NT2/D1 (cell line): ENCODE results near the gene PDZRN3.

Experiments
- DNase-seq: peaks from one replicate; pipeline ENCODE4 v3.0.0-alpha.2; 2011; ENCODE audit warnings: low read depth, low spot score
- H3K27me3 ChIP-seq: 2 replicates; pipeline ENCODE4 v1.6.0; 2011; ENCODE audit warnings: mild to moderate bottlenecking; ENCODE audit not compliant: insufficient read length, insufficient read depth
- H3K36me3 ChIP-seq: 2 replicates; pipeline ENCODE4 v1.6.1; 2011; ENCODE audit warnings: mild to moderate bottlenecking, low read length, mixed read lengths; ENCODE audit not compliant: insufficient read depth, insufficient read length
- H3K4me1 ChIP-seq: 2 replicates; pipeline ENCODE4 v1.5.1; 2011; ENCODE audit not compliant: insufficient read depth, insufficient read length
- H3K4me3 ChIP-seq: 2 replicates; pipeline ENCODE4 v1.5.1; 2011; ENCODE audit warnings: low read depth; ENCODE audit not compliant: insufficient read length
- H3K9ac ChIP-seq: 2 replicates; pipeline ENCODE4 v1.6.0; 2011; ENCODE audit warnings: low read depth; ENCODE audit not compliant: insufficient read length
- H3K9me3 ChIP-seq: 2 replicates; pipeline ENCODE4 v1.5.1; 2011; ENCODE audit warnings: mild to moderate bottlenecking, low read length; ENCODE audit not compliant: insufficient read depth
- SUZ12 ChIP-seq: IDR thresholded peaks from 2 replicates; pipeline ENCODE4 v1.6.1; 2011; ENCODE audit not compliant: insufficient read length, insufficient read depth; ENCODE audit errors: extremely low read depth
- YY1 ChIP-seq: IDR thresholded peaks from 2 replicates; pipeline ENCODE4 v1.6.1; 2011; ENCODE audit not compliant: insufficient read length, insufficient read depth
- ZNF274 ChIP-seq: IDR thresholded peaks from 2 replicates; pipeline ENCODE4 v1.6.1; 2011; ENCODE audit warnings: mild to moderate bottlenecking, low read depth, low read length

Gene PDZRN3

DNA sequence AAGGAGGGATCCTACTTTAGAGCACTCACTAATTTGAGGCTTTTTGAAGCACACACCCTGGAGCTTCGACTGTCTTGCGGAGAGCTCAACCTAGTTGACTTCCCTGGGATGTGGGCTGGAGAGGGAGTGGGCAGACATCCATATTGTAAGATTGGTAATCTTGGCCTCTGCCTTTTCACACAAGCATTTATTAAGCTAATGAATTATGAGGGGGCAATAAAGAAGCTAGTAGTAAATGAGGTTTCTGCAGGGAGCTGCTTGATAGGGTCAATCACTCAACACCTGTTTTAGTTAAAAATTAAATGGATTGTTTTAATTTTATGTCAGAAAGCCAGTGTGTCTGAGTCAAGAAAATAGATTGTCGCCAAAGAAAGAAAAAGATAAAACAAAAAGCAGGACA is 76.3 kb downstream of the PDZRN3 start:
- DNase-seq = no peak
- no peak overlapping the region for H3K9ac ChIP-seq
- peaks cover 4% of the 10 kb centered on the region for H3K4me1 ChIP-seq

DNA sequence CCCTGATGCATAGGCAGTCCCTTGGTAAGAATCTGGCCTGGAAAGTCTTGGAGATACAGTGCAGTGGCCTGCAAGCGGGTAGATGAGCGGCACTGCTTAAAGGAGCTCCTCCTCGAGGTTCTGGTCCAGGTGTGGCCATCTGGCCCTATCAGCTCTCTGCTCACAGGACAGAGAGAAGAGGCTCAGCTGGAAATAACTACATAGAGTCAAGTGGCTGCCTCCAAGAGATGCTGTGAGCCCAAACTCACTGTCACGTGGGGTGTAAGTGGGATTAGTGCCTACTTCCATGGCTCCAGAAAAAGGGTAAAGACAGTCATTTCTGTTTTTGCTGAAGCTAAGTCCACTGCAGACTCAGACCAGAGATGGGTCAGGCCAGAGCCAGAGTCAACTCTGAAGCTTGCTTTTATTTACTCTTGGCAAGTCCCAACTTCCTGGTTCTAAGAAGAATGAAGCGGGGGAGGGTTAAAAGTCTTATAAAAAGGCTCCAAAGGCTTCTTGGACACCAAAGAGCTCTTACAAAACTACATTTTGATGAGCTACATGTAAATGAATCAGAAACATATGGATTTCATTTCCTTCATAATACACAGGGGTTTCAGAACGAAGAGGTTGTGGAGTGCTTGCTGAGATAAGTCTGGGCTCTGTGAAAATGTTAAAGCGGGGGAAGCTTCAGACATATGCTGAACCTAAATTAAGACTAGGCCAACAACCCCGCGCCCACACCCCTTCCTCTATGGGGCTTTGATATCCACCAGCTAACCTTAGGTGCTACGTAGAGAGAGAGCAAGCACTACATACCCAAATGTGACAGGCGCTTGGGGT is 77.1 kb downstream of the PDZRN3 start:
- H3K4me1 ChIP-seq = peaks cover 4% of the 10 kb centered on the region
- no peaks in the 10 kb centered on the region for H3K27me3 ChIP-seq
- H3K9me3 ChIP-seq = no peaks in the 10 kb centered on the region
- no peaks in the 10 kb centered on the region for H3K36me3 ChIP-seq
- no peak for DNase-seq
- no peak overlapping the region for H3K4me3 ChIP-seq
- TF ChIP-seq SUZ12 = no peak
- TF ChIP-seq ZNF274 = no peak
- no peak for TF ChIP-seq YY1
- no peak overlapping the region for H3K9ac ChIP-seq

More for the DNA sequence above, 76.3 kb downstream of the PDZRN3 start:
- Histone ChIP-seq H3K36me3 (no peaks in the 10 kb centered on the region), H3K27me3 (no peaks in the 10 kb centered on the region), H3K9me3 (no peaks in the 10 kb centered on the region), H3K4me3 (no peak overlapping the region)
- no peak for TF ChIP-seq YY1
- no peak for TF ChIP-seq ZNF274
- no peak for TF ChIP-seq SUZ12

DNA sequence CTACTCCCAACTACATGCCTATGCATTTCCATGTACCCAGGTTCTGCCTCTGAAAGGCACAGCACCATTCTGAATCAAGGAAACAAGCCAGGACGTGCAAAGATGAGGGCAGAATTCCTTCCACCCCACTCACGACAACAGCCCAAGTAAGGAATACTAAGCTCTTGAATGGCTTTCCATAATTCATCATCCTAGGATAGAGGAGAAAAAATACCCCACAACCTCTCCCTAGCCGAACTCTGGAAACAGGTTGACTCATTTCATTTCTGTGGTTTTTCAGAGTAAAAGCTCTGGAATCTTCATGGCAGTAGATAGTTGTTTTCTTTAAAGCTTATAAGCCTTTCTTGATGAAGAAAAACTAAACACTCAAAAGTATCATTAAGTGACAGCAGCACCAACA is 77.8 kb downstream of the PDZRN3 start:
- no peak for DNase-seq
- no peak overlapping the region for H3K4me3 ChIP-seq
- H3K27me3 ChIP-seq = no peaks in the 10 kb centered on the region
- H3K36me3 ChIP-seq = no peaks in the 10 kb centered on the region
- H3K9ac ChIP-seq = no peak overlapping the region
- TF ChIP-seq YY1 (no peak), SUZ12 (no peak), ZNF274 (no peak)
- no peaks in the 10 kb centered on the region for H3K9me3 ChIP-seq
- H3K4me1 ChIP-seq = peaks cover 4% of the 10 kb centered on the region

DNA sequence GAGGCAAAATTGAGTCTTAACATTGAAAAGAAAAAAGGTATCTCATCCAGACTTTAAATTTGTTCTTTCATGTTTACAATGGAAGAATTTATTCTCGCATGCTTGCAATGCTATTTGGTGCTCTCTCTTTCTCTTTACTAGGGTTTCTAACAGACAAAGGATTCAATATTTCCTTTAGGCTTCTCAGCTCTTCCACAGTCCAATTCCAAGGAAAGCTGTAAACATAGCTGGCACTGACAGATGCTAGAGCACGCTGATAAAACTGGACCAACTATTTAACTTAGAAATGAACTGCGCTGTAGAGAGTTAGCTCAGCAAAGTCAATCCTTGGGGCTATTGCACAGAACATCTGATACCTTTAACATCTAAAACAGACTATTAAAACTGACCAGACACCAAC is 81.3 kb downstream of the PDZRN3 start:
- TF ChIP-seq ZNF274 (no peak), SUZ12 (no peak), YY1 (no peak)
- no peak overlapping the region for H3K4me3 ChIP-seq
- peaks cover 4% of the 10 kb centered on the region for H3K4me1 ChIP-seq
- H3K9ac ChIP-seq = no peak overlapping the region
- no peaks in the 10 kb centered on the region for H3K9me3 ChIP-seq
- no peaks in the 10 kb centered on the region for H3K36me3 ChIP-seq
- no peak for DNase-seq
- H3K27me3 ChIP-seq = no peaks in the 10 kb centered on the region

DNA sequence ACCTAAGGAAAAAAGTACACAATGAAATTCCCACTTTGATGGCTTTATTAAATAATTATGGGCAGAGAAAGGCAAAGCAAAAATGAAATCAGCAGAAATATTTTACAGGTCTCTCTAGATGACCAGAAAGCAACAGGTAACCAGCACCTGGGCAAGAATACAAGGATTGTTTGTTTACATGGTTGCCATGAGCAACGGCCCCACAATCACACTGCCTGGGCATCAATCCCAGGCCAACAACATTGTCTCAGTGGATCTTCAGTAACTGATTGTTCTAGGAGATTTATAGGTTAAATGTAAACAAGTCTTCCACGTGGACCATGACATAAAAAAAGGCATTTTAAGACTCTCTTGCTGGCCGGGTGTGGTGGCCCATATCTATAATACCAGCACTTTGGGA is 82.6 kb downstream of the PDZRN3 start:
- Histone ChIP-seq H3K27me3 (no peaks in the 10 kb centered on the region), H3K36me3 (no peaks in the 10 kb centered on the region), H3K9ac (no peak overlapping the region), H3K4me1 (no peaks in the 10 kb centered on the region), H3K9me3 (no peaks in the 10 kb centered on the region), H3K4me3 (no peak overlapping the region)
- TF ChIP-seq YY1 = no peak
- TF ChIP-seq ZNF274 = no peak
- no peak for TF ChIP-seq SUZ12
- DNase-seq = no peak

DNA sequence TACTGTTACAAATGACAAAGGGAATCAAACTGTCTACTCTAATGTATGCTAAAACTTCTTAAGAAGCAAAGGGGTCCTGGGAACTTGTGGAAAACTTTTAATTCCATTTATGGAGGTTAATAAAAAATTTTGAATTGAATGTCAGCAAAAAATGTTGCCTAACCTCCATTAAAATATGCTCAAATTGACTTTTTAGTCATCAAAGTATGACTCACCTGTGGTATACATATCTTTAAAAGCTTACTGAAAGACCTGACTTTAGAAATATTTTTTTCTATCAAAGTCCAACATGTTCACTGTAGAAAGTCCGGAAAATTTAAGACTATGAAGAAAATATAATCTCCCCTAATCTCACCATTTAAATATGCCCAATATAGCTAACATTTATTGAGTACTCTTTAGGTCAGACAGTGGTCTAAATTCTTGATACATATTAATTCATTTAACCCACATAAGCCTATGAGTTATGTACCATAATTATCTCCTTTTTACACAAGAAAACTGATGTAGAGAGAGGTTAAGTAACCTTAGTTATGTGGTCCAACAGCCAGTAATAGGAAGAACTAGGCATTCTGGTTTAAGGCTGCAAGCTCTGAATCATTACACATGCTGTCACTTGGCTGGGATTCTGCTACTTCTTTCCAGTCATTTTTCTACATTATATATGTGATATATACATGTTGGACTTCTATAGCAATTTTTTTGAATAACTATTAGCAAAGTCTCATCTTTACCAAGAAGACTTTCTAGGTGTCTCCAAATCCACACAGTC is 83.6 kb downstream of the PDZRN3 start:
- H3K4me1 ChIP-seq = no peaks in the 10 kb centered on the region
- no peak for DNase-seq
- TF ChIP-seq YY1 (no peak), SUZ12 (no peak), ZNF274 (no peak)

DNA sequence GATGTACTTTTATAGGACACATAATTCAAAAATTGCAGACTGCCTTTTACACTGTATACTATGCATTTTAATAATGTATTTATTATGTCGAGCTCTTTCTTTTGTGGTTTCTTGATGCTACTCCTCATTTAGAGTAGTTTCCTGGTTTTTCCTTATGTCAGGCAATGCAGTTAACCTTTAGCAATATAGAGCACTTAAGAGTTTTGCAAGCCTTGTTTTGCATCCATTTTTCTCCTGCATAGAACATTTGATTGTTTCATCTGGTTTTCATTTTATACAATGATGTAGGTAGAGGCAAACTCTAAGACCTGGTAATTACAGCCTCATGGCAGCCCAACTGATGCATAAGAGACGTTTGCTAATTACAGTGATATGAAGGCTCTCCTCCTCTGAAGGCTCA is 86.3 kb downstream of the PDZRN3 start:
- Histone ChIP-seq H3K9me3 (no peaks in the 10 kb centered on the region), H3K4me3 (no peak overlapping the region), H3K27me3 (no peaks in the 10 kb centered on the region), H3K4me1 (no peaks in the 10 kb centered on the region), H3K9ac (no peak overlapping the region), H3K36me3 (no peaks in the 10 kb centered on the region)
- no peak for TF ChIP-seq ZNF274
- TF ChIP-seq SUZ12 = no peak
- TF ChIP-seq YY1 = no peak
- DNase-seq = no peak

More for the DNA sequence above, 83.6 kb downstream of the PDZRN3 start:
- Histone ChIP-seq H3K36me3 (no peaks in the 10 kb centered on the region), H3K9ac (no peak overlapping the region), H3K4me3 (no peak overlapping the region), H3K9me3 (no peaks in the 10 kb centered on the region), H3K27me3 (no peaks in the 10 kb centered on the region)
